GM21576 (cell line): ENCODE data around the gene EPN1.

ENCODE experiments used
- ATAC-seq: cut with Tn5 transposase; IDR thresholded peaks from one replicate; pipeline ENCODE4 v1.9.1; 2021; ENCODE audit warnings: mild to moderate bottlenecking, moderate library complexity; ENCODE audit not compliant: unreplicated experiment

The EPN1 gene

DNA sequence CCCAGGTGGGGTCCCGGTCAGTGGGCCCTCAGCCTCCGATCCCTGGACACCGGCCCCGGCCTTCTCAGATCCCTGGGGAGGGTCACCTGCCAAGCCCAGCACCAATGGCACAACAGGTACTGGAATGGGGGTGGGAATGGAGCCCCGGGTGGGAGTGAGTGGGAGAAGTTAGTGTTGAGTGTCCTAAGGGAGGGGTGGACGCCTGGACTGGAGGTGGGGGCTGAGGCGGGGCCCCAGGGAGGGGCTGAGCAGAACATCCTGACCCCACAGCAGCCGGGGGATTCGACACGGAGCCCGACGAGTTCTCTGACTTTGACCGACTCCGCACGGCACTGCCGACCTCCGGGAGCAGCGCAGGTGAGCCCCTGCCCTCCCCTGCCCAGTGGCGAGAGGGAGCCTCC lies 17.7 kb downstream of the EPN1 start:
- no peak for ATAC-seq

DNA sequence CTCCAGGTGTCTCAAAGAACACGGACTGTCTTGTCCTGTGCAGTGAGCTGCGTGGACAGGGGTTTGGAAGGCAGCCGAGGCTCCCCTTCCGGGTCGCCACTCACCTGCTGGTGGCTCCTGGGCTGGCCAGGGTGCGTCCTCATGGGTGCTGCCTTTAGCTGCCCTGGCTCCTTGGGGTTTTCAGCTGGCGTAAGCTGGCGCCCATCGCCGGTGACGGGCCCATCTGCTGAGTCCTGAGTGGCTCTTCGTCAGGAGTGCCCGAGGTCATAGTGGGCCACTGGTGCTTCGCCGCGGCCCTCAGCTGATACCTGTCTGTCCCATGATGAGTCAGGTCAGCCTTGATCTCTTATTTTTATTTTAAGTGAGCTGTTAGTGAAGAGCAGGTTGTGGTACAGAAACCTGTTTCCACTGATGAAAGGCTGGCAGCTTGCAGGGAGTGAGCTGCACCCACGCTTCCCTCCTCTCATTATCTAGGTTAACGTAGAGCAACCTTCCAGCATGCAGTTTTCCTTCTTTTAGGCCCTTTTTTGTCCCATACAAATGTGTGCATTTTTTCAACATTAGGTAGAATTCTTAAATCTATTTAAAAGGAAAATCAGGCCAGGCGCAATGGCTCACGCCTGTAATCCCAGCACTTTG lies 18.4 kb downstream of the EPN1 start:
- no peak for ATAC-seq

DNA sequence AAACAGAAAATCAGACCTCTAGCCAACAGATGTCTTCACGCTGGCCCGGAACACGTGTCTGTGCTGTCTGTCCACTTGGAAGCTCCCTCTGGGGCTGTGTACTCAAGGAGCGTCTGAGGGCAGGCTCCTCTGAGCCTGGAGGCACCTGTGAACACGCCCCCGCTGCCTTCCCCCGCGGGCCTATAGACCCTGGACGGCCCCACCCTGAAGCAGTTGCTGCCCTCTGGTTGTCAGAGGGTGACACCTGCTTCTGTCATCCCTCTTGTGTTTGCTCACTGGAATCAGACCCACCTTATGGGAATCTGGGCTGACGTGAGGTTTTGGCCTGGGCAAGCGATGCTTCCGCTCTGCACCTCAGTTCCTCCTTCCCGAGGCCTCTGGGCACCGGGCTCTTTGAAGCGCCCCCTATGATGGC lies 19.2 kb downstream of the EPN1 start:
- no peak for ATAC-seq

DNA sequence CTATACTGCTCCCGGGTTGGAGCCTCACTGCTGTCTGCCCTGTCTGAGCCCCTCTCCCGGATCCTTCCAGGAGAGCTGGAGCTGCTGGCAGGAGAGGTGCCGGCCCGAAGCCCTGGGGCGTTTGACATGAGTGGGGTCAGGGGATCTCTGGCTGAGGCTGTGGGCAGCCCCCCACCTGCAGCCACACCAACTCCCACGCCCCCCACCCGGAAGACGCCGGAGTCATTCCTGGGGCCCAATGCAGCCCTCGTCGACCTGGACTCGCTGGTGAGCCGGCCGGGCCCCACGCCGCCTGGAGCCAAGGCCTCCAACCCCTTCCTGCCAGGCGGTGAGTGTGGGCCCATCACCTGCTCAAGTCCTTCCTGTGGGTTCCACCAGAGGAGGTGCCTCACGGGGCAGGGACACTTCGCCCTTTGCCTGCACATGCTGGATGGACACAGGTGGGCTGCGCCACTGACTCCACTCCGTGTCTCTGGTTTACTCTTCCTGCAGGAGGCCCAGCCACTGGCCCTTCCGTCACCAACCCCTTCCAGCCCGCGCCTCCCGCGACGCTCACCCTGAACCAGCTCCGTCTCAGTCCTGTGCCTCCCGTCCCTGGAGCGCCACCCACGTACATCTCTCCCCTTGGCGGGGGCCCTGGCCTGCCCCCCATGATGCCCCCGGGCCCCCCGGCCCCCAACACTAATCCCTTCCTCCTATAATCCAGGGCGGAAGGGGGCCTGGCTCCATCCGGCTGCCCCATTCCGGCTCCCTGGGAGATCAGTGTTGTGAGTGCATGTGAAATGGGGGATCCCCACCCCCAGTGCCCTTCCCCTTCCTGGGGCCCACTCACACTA lies 19.8 kb downstream of the EPN1 start:
- ATAC-seq: no peak

DNA sequence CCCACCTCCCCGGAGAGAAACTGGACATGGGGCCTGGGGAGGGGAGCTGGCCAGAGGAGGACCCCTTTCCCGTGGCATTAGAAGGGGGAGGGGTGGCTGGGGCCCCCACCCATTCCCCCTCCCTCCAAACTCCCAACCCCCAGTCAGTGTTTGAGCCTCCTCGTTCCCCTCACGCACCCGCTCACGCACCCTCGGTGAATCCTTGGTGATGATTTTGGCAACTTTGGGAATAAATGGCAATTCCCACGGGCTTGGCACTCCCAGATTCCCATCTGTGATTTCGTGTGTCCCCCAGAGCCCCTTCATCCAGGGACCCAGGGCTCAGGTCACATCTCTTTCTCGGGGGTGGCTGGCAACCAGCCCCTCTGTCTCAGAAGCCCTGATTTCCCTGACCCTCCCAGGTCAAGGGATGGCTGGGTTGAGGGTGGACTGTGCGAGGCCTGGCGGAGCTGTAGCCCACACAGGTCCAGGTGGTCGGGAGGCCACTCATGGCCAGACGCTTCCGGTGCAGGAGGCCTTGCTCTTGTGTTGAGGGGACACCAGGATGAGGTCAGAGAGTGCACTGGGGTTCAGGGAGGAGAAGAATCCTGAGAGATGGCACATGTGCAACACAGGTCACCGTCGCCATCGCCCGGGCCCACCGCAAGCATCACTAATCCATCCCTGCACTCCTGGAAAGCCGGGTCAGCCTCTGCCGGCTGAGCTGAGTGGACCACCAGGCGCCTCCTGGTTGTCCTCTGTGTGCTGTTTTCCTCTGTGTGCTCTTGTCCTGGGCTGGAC lies 20.7 kb downstream of the EPN1 start:
- no peak for ATAC-seq

DNA sequence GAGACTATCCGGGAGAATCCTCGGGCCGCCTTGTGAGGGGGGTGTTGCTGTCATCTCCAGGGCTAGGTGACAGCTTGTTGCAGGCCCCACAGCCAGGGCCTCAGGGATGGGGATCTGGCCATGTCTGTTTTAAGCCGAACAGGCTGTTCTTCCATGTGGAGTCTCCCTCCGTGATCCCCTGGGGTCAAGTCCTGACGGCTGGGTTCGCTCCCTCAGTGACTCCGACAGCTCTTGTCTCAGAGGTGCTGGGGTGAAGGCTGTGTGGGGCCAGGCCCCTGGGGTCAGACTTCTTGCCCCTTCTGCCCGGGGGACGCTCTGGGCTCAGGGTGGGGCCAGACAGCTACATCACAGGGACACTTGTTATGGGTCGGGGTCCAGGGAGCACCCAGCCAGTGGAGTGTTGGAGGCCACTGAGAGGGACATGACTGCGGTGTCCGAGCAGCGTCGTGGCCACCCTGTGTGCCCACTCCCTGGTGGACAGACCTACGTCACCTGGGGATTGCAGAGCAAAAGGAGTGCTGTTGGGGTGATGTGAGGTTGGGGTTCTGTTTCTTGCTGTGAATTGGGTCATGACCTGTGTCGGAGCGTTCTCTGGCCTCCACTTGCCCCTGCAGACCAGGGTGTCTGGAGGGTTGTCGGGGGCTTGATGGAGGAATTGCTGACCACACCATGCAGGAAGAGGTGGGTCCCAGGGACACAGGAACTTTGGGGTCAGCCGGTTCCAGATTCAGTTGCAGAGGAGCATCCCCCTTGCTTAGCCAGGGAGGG lies 21.5 kb downstream of the EPN1 start:
- ATAC-seq: no peak

- ATAC-seq: no peak
Measured at GRCh38 chr19:55697069-55697440, 22.0 kb downstream of the EPN1 start.

GRCh38 chr19:55697698-55698097 lies 22.7 kb downstream of the EPN1 start:
- no peak for ATAC-seq

GRCh38 chr19:55698256-55698655 lies 23.2 kb downstream of the EPN1 start:
- no peak for ATAC-seq

GRCh38 chr19:55699221-55699620 lies 24.2 kb downstream of the EPN1 start:
- ATAC-seq: no peak

GRCh38 chr19:55700813-55701212 lies 25.8 kb downstream of the EPN1 start:
- no peak for ATAC-seq

DNA sequence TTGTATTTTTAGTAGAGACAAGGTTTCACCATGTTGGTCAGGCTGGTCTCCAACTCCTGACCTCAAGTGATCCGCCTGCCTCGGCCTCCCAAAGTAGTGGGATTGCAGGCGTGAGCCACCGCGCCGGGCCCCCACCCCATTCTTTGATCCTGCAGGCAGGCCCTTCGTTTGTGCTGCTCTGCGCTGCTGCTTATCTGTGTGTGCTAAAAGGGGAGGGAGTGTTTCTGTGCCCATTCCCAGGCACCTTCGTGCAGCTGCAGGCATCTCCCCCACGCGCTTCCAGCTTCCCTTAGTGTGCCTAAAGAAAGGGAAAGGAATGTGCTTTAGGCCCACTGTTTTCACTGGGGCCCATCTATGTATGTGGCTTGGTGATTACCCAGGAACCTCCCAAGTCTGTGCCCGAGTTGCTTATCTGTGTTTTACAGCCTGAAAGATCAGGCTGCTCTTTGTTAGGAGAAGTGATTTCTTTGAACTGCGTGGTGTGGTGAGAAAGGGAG lies 27.2 kb downstream of the EPN1 start:
- no peak for ATAC-seq

DNA sequence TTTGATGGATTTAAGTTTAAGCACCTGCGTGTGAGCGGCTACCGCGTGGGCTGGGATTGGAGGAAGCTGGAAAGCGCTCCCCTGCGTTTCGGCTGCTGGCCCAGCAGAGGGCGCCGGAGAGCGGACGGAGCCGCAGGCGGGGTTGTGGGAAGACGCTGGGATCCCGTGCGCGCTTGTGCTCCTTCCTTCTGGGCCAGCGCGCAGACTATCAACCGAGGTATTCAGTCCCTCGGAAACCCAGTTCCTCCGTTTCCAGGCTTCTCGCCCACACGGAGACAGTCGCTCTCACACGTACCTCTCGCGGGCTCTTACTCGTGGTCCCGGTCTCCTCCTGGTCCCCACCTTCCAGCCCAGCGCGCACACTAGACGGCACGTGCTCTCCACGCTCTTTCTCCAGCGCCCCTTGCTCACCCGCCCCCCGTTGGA lies 28.8 kb downstream of the EPN1 start:
- no peak for ATAC-seq

GRCh38 chr19:55704494-55705245 lies 29.6 kb downstream of the EPN1 start:
- no peak for ATAC-seq

DNA sequence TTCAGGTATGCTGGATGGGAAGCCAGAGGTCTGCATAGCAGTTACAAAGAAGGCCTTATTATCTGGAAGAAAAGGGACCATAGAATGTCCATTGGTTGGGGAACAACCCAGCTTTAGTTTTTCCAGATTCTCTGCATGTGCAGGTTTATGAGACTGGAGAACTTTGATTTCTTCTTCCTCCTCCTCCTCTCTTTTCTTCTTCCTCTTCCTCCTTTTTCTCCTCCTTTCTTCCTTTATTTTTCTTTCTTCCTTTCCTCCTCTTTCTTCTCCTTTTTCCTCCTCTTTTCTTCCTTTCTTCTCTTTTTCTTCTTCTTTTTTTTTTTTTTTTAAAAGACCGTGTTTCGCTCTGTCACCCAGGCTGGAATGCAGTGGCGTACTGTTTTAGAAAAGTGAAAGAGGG lies 30.9 kb downstream of the EPN1 start:
- no peak for ATAC-seq

DNA sequence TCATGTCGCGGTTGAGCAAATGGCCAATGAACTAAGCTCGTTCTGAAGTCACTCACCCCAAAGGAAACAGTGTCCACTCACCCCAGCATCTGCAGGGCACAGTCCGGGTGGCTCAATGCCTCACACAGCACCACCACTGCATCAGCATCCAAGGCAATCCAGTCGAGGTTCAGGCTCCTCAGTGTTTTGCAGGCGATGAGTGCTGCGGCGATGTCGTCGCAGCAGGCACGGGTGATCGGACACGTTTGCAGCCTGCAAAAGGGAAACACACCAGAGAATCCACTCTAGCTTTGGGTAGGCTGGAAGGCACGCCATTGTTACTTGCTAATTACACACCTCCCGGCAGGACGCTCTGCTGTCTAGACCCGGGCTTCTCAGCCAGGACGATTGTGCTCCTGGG lies 36.7 kb downstream of the EPN1 start:
- ATAC-seq: no peak

DNA sequence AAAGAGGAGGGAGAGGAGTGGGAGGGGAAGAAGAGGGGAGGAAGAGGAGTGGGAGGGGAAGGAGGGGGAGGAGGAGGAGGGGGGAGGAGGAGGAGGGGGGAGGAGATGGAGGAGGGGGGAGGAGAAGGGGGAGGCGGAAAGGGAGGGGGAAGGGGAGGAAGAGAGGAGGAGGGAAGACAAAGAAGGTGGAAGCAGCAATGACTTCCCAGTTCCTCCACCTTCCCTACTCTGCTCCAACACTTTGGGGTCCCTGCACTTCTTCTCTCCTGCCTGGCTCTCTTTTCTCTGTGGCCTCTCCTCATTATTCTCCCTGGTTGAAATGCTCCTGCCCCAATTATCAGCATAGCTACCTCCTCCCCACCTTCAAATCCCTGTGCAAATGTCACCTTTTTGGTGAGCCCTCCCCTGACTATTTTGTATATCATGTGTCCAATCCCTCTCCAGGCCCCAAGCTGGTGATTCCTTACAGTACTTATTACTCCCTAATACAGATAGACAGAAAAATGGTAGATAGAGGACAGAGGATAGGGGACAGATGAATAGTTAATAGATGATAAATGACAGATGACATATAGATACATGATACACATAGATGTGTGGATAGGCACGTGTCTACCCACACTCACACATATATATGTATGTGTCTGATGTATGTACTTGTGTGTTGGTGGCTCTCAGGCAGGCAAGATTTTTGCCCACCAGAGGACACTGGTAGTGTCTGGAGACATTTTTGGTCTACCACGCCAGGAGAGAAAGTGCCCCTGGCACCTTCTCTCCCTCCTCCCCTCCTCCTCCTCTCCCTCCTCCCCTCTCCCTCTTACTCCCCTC lies 38.0 kb downstream of the EPN1 start:
- no peak for ATAC-seq

DNA sequence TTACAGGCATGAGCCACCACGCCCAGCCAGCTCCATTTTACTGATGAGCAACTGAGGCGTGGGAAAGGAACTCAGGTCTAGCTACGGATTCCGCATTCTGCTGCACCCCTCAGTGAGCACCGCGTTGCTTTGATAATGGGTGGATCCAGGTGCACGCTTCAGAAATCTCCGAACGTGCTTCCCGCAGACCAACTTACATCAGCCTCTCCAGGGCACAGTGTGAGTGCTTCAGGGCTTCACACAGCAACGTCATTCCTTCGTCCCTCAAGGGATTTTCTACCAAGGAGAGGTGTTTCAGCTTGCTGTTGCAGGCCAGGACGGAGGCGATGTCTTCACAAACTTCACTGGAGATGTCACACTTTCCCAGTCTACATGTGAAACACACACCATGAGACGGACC lies 41.5 kb downstream of the EPN1 start:
- ATAC-seq: no peak

DNA sequence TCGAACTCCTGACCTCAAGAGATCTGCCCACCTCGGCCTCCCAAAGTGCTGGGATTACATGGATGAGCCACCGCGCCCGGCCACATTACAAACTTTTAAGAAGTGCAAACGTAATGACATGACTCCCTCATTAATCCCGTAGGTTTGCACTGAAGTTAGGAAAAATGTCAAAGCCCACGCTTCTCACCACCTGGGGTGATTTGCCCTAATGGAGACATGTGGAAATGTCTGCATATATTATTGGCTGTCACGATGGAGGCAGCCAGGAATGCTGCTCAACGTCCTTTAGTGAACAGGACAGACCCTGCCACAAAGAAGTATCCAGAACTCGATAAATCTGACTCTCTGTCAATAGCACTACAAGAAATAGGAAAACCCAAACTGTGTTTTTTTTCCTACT lies 42.2 kb downstream of the EPN1 start:
- ATAC-seq: no peak
